OCI-LY1 (cell line): ENCODE measurements around the gene FGF23.

Source experiments
- EZH2 ChIP-seq: fragments of 200-600 bp; sonication (generic), shearing (Covaris generic); IDR thresholded peaks from 2 replicates; pipeline ENCODE4 v1.8.0; 2017; ENCODE audit warnings: borderline replicate concordance, mixed run types, mild to moderate bottlenecking, antibody characterized with exemption, low read length, moderate library complexity, mixed read lengths
- TF ChIP-seq, protein P1 (sequence below): fragments of 200-600 bp; sonication (generic), shearing (Covaris generic); IDR thresholded peaks from 2 replicates; pipeline ENCODE4 v1.5.1; 2017; ENCODE audit warnings: mild to moderate bottlenecking, antibody characterized with exemption, low read length, moderate library complexity, mixed read lengths

DNA sequence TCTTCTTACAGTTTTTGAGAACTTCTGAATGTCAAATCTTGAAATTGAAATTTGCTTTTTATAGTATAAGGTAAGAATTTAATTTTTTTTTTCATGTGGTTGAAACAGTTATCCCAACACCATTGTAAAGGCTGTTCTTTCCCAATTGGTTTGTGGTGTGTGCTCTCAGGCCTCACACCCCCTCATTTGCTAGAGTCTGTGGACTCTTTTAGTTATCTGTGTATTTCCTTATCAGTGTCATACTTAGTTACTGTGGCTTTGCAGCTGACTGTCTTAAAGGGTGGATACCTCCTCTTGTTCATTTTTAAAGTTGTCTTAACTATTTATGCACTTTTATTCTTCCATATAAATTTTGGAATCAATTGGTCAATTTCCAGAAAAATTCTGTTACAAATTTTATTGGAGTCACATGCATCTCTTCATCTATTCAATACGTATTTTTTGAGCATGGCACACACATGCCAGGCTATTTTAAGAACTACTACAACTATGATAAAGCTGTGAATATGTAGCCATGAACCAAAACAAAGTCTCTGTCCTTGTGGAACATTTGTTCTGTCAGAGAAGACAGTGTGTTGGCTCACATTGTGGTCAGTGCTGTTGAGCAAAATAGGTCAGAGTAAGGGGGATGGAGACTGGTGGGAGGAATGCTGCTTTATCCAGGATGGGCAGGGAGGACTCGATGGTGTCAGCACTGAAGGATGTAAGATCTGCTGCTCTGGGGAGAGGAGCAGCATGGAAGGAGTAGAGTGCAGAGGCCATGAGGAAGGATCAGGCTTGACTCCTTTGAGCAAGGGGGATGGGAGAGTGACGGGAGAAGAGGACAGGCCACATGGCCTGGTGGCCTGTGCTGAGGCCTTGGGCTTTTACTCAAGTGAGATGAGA lies 24.1 kb downstream of the FGF23 start:
- TF ChIP-seq, protein P1, sequence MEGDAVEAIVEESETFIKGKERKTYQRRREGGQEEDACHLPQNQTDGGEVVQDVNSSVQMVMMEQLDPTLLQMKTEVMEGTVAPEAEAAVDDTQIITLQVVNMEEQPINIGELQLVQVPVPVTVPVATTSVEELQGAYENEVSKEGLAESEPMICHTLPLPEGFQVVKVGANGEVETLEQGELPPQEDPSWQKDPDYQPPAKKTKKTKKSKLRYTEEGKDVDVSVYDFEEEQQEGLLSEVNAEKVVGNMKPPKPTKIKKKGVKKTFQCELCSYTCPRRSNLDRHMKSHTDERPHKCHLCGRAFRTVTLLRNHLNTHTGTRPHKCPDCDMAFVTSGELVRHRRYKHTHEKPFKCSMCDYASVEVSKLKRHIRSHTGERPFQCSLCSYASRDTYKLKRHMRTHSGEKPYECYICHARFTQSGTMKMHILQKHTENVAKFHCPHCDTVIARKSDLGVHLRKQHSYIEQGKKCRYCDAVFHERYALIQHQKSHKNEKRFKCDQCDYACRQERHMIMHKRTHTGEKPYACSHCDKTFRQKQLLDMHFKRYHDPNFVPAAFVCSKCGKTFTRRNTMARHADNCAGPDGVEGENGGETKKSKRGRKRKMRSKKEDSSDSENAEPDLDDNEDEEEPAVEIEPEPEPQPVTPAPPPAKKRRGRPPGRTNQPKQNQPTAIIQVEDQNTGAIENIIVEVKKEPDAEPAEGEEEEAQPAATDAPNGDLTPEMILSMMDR: no peak
- no peak for TF ChIP-seq EZH2
